Liver (tissue), 3 donors: Measurements from ENCODE around the gene FXYD7.

Source experiments
- CTCF ChIP-seq: fragments of 150-350 bp; IDR thresholded peaks from 2 replicates; pipeline ENCODE4 v1.5.1; 2017; ENCODE audit warnings: improper control_type of control experiment, low read depth, low read length; ENCODE audit not compliant: missing input control
- GABPA ChIP-seq, 2 donors: IDR thresholded peaks in 1 of 2; conservative IDR thresholded peaks in 1 of 2; 2 replicates each; pipeline ENCODE4 v1.6.1; 2016; ENCODE audit warnings: antibody characterized with exemption in 2 of 2, mild to moderate bottlenecking in 1 of 2, moderate library complexity in 1 of 2
- RAD21 ChIP-seq, 2 donors: IDR thresholded peaks; 2 replicates each; pipeline ENCODE4 v1.6.1; 2016; ENCODE audit warnings: antibody characterized with exemption in 2 of 2, mild to moderate bottlenecking in 2 of 2
- SP1 ChIP-seq: IDR thresholded peaks from 2 replicates; pipeline ENCODE4 v1.6.1; 2018; ENCODE audit warnings: antibody characterized with exemption, mild to moderate bottlenecking
- TAF1 ChIP-seq: conservative IDR thresholded peaks from 2 replicates; pipeline ENCODE4 v1.6.1; 2016; ENCODE audit warnings: antibody characterized with exemption, mild to moderate bottlenecking
- TF ChIP-seq, protein P1 (sequence below): IDR thresholded peaks from 2 replicates; pipeline ENCODE4 v1.6.1; 2016; ENCODE audit warnings: antibody characterized with exemption, mild to moderate bottlenecking
- TF ChIP-seq, protein P2 (sequence below): IDR thresholded peaks from 2 replicates; pipeline ENCODE4 v1.6.1; 2016; ENCODE audit warnings: antibody characterized with exemption
- donor health status: healthy.
- donor health status: healthy.

GRCh38 chr19:35120492-35120891 is 22.6 kb upstream of the FXYD7 start:
- TF ChIP-seq CTCF (no peak), GABPA (IDR thresholded peaks at IDR 0.05 in 1 of 2, conservative IDR thresholded peaks at IDR 0.05 in 1 of 2) (no peak), RAD21 (IDR thresholded peaks at IDR 0.05) (no peak), TAF1 (no peak), SP1 (no peak)
- TF ChIP-seq, protein P1, sequence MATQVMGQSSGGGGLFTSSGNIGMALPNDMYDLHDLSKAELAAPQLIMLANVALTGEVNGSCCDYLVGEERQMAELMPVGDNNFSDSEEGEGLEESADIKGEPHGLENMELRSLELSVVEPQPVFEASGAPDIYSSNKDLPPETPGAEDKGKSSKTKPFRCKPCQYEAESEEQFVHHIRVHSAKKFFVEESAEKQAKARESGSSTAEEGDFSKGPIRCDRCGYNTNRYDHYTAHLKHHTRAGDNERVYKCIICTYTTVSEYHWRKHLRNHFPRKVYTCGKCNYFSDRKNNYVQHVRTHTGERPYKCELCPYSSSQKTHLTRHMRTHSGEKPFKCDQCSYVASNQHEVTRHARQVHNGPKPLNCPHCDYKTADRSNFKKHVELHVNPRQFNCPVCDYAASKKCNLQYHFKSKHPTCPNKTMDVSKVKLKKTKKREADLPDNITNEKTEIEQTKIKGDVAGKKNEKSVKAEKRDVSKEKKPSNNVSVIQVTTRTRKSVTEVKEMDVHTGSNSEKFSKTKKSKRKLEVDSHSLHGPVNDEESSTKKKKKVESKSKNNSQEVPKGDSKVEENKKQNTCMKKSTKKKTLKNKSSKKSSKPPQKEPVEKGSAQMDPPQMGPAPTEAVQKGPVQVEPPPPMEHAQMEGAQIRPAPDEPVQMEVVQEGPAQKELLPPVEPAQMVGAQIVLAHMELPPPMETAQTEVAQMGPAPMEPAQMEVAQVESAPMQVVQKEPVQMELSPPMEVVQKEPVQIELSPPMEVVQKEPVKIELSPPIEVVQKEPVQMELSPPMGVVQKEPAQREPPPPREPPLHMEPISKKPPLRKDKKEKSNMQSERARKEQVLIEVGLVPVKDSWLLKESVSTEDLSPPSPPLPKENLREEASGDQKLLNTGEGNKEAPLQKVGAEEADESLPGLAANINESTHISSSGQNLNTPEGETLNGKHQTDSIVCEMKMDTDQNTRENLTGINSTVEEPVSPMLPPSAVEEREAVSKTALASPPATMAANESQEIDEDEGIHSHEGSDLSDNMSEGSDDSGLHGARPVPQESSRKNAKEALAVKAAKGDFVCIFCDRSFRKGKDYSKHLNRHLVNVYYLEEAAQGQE = no peak
- TF ChIP-seq, protein P2, sequence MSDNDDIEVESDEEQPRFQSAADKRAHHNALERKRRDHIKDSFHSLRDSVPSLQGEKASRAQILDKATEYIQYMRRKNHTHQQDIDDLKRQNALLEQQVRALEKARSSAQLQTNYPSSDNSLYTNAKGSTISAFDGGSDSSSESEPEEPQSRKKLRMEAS = no peak
